Body of pancreas (tissue), 4 donors: Measurements from ENCODE around the gene DAPK2. TPM values are rescaled to one million over a fixed set of nuclear protein-coding genes. Genes with fewer than 3 reads are reported as not detected.
A peak's percentile ranks its signal among the peaks of the same experiment; 100 is the strongest.

Source experiments
- ATAC-seq: fragments of 150-250 bp; one replicate; pipeline ENCODE4 v1.9.1; 2016
- DNase-seq, 4 donors: peaks; one replicate each; pipeline ENCODE4 v3.0.0-alpha.2; 2019
- H3K27ac ChIP-seq, 4 donors: fragments of 200-600 bp; sonication (generic); 1 replicate in 3 of 4; 2 replicates in 1 of 4; pipeline versions ENCODE4 v1.5.1 to v1.6.1; 2016 to 2019; ENCODE audit warnings: mild to moderate bottlenecking in 1 of 4, mixed read lengths in 1 of 4, moderate library complexity in 1 of 4
- H3K27me3 ChIP-seq, 2 donors: fragments of 200-600 bp; sonication (generic); one replicate each; pipeline ENCODE4 v1.6.0; 2016; ENCODE audit warnings: mild to moderate bottlenecking in 1 of 2
- H3K36me3 ChIP-seq, 2 donors: fragments of 200-600 bp; sonication (generic); replicated peaks in 1 of 2; 2 replicates each; pipeline ENCODE4 v1.5.1; 2016; ENCODE audit warnings: low read depth in 2 of 2; ENCODE audit not compliant: insufficient read depth in 1 of 2
- H3K4me1 ChIP-seq: fragments of 200-600 bp; sonication (generic); one replicate; pipeline ENCODE4 v1.6.0; 2016
- H3K4me3 ChIP-seq, 2 donors: fragments of 200-600 bp; sonication (generic); 1 replicate in 1 of 2; 2 replicates in 1 of 2; pipeline ENCODE4 v1.5.1; 2016 to 2019
- H3K9me3 ChIP-seq, 3 donors: fragments of 200-600 bp; sonication (generic); 1 replicate in 2 of 3; 2 replicates in 1 of 3; pipeline ENCODE4 v1.5.1; 2016
- POLR2A ChIP-seq, 3 donors: fragments of 450-650 bp; IDR thresholded peaks; one replicate each; pipeline ENCODE4 v1.6.1; 2016; ENCODE audit warnings: antibody characterized with exemption in 3 of 3, mild to moderate bottlenecking in 2 of 3
- WGBS, 2 donors: methylation state at CpG; one replicate each; pipeline ENCODE4 v1.1.5; 2017; 5-methylcytosine and 5-hydroxymethylcytosine counted together
- intact Hi-C: fragments of 100-400 bp; cut with DNase I; formaldehyde crosslinking; loops from one replicate; pipeline ENCODE4 v1.15.1; 2023
- total RNA-seq, 2 donors: library from RNA; depleted of rRNA; stranded (reverse); fragments of >200 nt; gene quantifications; one replicate each; pipeline ENCODE4 v1.1.0, GENCODE V29; 2016
- TF ChIP-seq, protein P1 (sequence below), 7 experiments: fragments of 450-650 bp in 4 of 7; fragments of 200-600 bp in 3 of 7; sonication (generic) in 3 of 7; IDR thresholded peaks; one replicate each; pipeline ENCODE4 v1.5.1; 2016 to 2019; ENCODE audit warnings: antibody characterized with exemption in 7 of 7

Gene DAPK2
- total RNA-seq, 2 donors from 2014 or later: 2.9 to 5.9 TPM

DNA sequence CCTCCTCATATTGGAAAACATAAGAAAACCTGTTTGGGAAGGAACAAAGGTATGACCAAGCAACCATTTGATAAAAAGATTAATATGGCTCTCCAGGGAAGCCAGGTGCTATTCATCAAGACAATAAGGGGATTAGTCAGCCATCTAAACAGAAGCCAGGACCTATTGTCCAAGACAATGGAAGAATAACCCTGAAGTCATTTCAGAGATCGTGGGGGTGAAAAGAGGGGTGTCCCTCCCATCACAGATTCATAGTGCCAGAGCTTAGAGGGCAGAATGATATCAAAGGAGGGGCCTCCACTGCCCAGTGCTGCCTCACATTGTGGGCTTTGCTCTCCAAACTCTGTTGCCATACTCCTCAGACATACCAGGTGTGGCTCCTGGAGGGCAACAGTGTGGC lies 73.5 kb downstream of the DAPK2 start:
- H3K4me3 ChIP-seq: no peak overlapping the region
- ATAC-seq (no peak), DNase-seq (no peak)
- H3K27me3 ChIP-seq: no peaks in the 10 kb centered on the region
- intact Hi-C loops: no loop called here
- TF ChIP-seq, protein P1, sequence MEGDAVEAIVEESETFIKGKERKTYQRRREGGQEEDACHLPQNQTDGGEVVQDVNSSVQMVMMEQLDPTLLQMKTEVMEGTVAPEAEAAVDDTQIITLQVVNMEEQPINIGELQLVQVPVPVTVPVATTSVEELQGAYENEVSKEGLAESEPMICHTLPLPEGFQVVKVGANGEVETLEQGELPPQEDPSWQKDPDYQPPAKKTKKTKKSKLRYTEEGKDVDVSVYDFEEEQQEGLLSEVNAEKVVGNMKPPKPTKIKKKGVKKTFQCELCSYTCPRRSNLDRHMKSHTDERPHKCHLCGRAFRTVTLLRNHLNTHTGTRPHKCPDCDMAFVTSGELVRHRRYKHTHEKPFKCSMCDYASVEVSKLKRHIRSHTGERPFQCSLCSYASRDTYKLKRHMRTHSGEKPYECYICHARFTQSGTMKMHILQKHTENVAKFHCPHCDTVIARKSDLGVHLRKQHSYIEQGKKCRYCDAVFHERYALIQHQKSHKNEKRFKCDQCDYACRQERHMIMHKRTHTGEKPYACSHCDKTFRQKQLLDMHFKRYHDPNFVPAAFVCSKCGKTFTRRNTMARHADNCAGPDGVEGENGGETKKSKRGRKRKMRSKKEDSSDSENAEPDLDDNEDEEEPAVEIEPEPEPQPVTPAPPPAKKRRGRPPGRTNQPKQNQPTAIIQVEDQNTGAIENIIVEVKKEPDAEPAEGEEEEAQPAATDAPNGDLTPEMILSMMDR (IDR thresholded peaks at IDR 0.05): no peak
- TF ChIP-seq POLR2A (IDR thresholded peaks at IDR 0.05): no peak
- H3K36me3 ChIP-seq: no peaks in the 10 kb centered on the region
- 86 to 92% methylated on average over 1 of the region's 1 CpG for WGBS, 2 donors
- H3K27ac ChIP-seq: no peak overlapping the region
- peaks cover 56% of the 10 kb centered on the region for H3K4me1 ChIP-seq
- H3K9me3 ChIP-seq: no peaks in the 10 kb centered on the region

GRCh38 chr15:63971904-63972303 lies 74.4 kb downstream of the DAPK2 start:
- no peak for DNase-seq
- Histone ChIP-seq H3K27ac (no peak overlapping the region), H3K4me1 (peaks cover 61% of the 10 kb centered on the region), H3K36me3 (no peaks in the 10 kb centered on the region), H3K9me3 (no peaks in the 10 kb centered on the region), H3K4me3 (no peak overlapping the region), H3K27me3 (no peaks in the 10 kb centered on the region)
- intact Hi-C loops: no loop called here
- TF ChIP-seq POLR2A (IDR thresholded peaks at IDR 0.05): no peak
- TF ChIP-seq, protein P1 (IDR thresholded peaks at IDR 0.05): no peak
- 90 to 100% methylated on average over 1 of the region's 1 CpG for WGBS, 2 donors
- ATAC-seq: no peak

GRCh38 chr15:63971427-63971805 lies 74.9 kb downstream of the DAPK2 start:
- 79 to 92% methylated on average over 2 of the region's 2 CpGs for WGBS, 2 donors
- Histone ChIP-seq H3K4me1 (peaks cover 61% of the 10 kb centered on the region), H3K4me3 (no peak overlapping the region), H3K27me3 (no peaks in the 10 kb centered on the region), H3K27ac (peak overlapping the region in 1 of 4 donors; percentile 86), H3K36me3 (no peaks in the 10 kb centered on the region), H3K9me3 (no peaks in the 10 kb centered on the region)
- TF ChIP-seq POLR2A (IDR thresholded peaks at IDR 0.05): no peak
- TF ChIP-seq, protein P1 (IDR thresholded peaks at IDR 0.05): no peak
- DNase-seq: no peak
- no peak for ATAC-seq
- intact Hi-C loops: no loop called here

GRCh38 chr15:63970621-63971426 lies 75.5 kb downstream of the DAPK2 start:
- ATAC-seq: no peak
- no peak for TF ChIP-seq POLR2A (IDR thresholded peaks at IDR 0.05)
- H3K36me3 ChIP-seq: no peaks in the 10 kb centered on the region
- intact Hi-C loops: no loop called here
- no peaks in the 10 kb centered on the region for H3K27me3 ChIP-seq
- H3K4me1 ChIP-seq: peaks cover 61% of the 10 kb centered on the region
- no peak for DNase-seq
- no peak overlapping the region for H3K4me3 ChIP-seq
- peak overlapping the region; percentile 58 to 95 (median 85) for H3K27ac ChIP-seq
- no peaks in the 10 kb centered on the region for H3K9me3 ChIP-seq
- WGBS, 2 donors: 65 to 90% methylated on average over 3 of the region's 3 CpGs

GRCh38 chr15:63969652-63970421 lies 76.4 kb downstream of the DAPK2 start:
- Histone ChIP-seq H3K36me3 (no peaks in the 10 kb centered on the region), H3K9me3 (no peaks in the 10 kb centered on the region), H3K4me1 (peaks cover 61% of the 10 kb centered on the region), H3K27me3 (no peaks in the 10 kb centered on the region), H3K4me3 (no peak overlapping the region), H3K27ac (peak overlapping the region; percentile 58 to 95 (median 85))
- ATAC-seq: peak; percentile 98
- TF ChIP-seq, protein P1 (IDR thresholded peaks at IDR 0.05): peak in 2 of 7 experiments; percentile 34 to 37
- peak in 2 of 3 donors; percentile 26 to 28 for TF ChIP-seq POLR2A (IDR thresholded peaks at IDR 0.05)
- intact Hi-C loops: no loop called here
- WGBS, 2 donors: 74 to 90% methylated on average over 2 of the region's 2 CpGs
- peak; percentile 90 to 97 (median 95) for DNase-seq
